HUES48 (cell line): ENCODE results near the gene LNP1.

Experiments
- H3K27ac ChIP-seq: one replicate; pipeline ENCODE4 v1.7.0; 2013; ENCODE audit warnings: low read depth, low read length, inconsistent platforms
- H3K27me3 ChIP-seq: 2 replicates; pipeline ENCODE4 v1.6.1; 2013; ENCODE audit warnings: mild to moderate bottlenecking, low read length; ENCODE audit not compliant: control insufficient read depth, insufficient read depth
- H3K36me3 ChIP-seq: 2 replicates; pipeline ENCODE4 v1.6.1; 2013; ENCODE audit warnings: low read length; ENCODE audit not compliant: control insufficient read depth, insufficient read depth
- H3K4me1 ChIP-seq: 2 replicates; pipeline ENCODE4 v1.6.1; 2013; ENCODE audit warnings: mild to moderate bottlenecking, low read length; ENCODE audit not compliant: control insufficient read depth, insufficient read depth
- H3K4me3 ChIP-seq: 2 replicates; pipeline ENCODE4 v1.5.1; 2013; ENCODE audit warnings: mild to moderate bottlenecking, low read depth, low read length
- H3K9ac ChIP-seq: 2 replicates; pipeline ENCODE4 v1.6.1; 2013; ENCODE audit warnings: mild to moderate bottlenecking, low read depth, low read length, moderate library complexity
- H3K9me3 ChIP-seq: 2 replicates; pipeline ENCODE4 v1.6.1; 2013; ENCODE audit warnings: low read length; ENCODE audit not compliant: control insufficient read depth, insufficient read depth

LNP1 gene

DNA sequence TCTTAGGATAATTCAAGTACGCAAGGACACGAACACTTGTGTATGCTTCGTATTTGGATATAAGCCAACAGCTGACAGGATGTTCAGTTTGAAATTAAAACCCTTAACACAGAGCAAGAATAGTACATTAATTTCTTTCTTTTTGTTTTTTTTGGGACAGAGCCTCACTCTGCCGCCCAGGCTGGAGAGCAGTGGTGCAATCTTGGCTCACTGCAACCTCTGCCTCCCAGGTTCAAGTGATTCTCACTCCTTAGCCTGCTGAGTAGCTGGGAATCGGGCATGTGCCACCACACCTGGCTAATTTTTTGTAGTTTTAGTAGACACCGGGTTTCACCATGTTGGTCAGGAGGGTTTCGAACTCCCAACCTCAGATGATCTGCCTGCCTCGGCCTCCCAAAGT is 32.9 kb upstream of the LNP1 start:
- no peaks in the 10 kb centered on the region for H3K27me3 ChIP-seq
- H3K27ac ChIP-seq = no peak overlapping the region
- H3K9me3 ChIP-seq = no peaks in the 10 kb centered on the region
- H3K36me3 ChIP-seq = peaks cover 94% of the 10 kb centered on the region
- no peak overlapping the region for H3K9ac ChIP-seq
- no peak overlapping the region for H3K4me3 ChIP-seq
- H3K4me1 ChIP-seq = no peaks in the 10 kb centered on the region

- Histone ChIP-seq H3K27ac (no peak overlapping the region), H3K9me3 (no peaks in the 10 kb centered on the region), H3K9ac (no peak overlapping the region), H3K4me1 (no peaks in the 10 kb centered on the region), H3K4me3 (no peak overlapping the region), H3K27me3 (no peaks in the 10 kb centered on the region), H3K36me3 (peaks cover 92% of the 10 kb centered on the region)
Observed at GRCh38 chr3:100370756-100371155, 30.6 kb upstream of the LNP1 start.

DNA sequence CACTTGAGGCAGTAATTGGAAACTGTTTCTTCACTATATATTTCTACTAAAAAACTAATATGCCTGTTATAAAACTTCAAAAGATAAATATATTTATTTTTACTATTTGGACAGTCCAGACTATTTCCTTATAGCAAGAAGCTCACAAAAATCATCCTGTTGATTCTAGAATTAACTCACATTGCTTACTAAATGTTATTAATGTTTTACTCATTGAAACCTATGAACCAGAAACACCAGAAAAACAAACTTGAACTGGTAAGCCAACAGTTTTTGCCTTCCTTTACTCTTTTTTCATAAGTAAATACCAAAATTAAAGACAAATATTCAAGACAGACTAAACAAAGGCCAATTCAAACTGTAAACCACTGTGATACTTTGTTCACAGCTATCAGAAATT is 26.8 kb upstream of the LNP1 start:
- Histone ChIP-seq H3K27ac (no peak overlapping the region), H3K36me3 (peaks cover 89% of the 10 kb centered on the region), H3K4me3 (no peak overlapping the region), H3K9me3 (no peaks in the 10 kb centered on the region), H3K4me1 (no peaks in the 10 kb centered on the region), H3K9ac (no peak overlapping the region), H3K27me3 (no peaks in the 10 kb centered on the region)

DNA sequence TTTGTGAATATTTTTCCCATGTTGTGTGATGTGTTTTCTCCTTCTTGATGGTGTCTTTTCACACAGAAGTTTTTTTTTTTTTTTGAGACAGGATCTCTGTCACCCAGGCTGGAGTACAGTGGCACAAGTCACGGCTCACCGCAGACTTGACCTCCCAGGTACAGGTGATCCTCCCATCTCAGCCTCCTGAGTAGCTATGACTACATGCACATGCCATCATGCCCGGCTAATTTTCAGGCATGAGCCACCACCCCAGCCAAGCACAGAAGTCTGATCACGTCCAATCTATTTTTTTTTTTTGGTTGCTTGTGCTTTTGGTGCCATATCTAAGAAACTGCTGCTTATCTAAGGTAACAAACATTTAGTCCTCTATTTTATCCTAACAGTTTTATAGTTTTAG is 25.0 kb upstream of the LNP1 start:
- Histone ChIP-seq H3K27ac (no peak overlapping the region), H3K9ac (no peak overlapping the region), H3K4me1 (no peaks in the 10 kb centered on the region), H3K36me3 (peaks cover 91% of the 10 kb centered on the region), H3K27me3 (no peaks in the 10 kb centered on the region), H3K4me3 (no peak overlapping the region), H3K9me3 (no peaks in the 10 kb centered on the region)

DNA sequence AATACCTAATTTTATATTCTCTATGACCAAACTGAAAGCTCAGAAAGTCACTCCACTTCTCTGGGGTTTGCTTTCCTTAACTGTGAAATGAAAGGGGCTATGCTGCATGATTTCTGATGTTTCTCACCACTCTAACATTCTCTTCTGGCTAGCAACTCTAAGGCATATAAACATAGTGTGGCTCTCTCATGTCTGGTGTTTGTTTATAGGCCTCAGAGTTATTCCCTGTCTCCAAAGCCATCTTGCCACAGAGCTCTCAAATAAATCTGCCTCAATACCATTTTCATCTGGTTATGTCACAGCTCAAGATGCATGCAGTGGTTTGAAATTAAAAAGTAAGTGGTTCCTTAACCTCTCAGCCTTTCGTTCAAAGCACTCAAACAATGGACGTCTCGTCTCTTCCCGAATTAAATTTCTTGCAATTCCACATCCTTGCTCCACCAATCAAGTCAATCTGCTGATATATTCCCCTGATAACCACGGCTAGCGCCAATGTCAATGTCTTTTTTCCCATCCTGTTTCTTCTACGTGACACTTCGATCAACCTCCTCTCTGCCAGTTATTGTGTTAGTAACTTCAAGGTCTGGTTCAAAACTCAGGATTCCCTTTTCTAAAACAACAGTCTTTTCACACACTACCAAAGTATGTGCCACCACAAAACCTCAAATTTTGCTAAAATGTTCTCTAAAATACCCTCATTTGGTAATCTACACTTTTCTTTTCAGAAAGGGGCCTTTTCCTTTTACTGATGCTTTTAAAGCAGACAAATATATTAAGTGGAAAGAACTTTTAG is 16.4 kb upstream of the LNP1 start:
- Histone ChIP-seq H3K4me1 (no peaks in the 10 kb centered on the region), H3K9me3 (no peaks in the 10 kb centered on the region), H3K4me3 (no peak overlapping the region), H3K9ac (no peak overlapping the region), H3K27ac (no peak overlapping the region), H3K36me3 (peaks cover 70% of the 10 kb centered on the region), H3K27me3 (no peaks in the 10 kb centered on the region)

- no peak overlapping the region for H3K9ac ChIP-seq
- peaks cover 56% of the 10 kb centered on the region for H3K36me3 ChIP-seq
- no peaks in the 10 kb centered on the region for H3K27me3 ChIP-seq
- no peaks in the 10 kb centered on the region for H3K4me1 ChIP-seq
- H3K27ac ChIP-seq = no peak overlapping the region
- no peak overlapping the region for H3K4me3 ChIP-seq
- no peaks in the 10 kb centered on the region for H3K9me3 ChIP-seq
Observed at GRCh38 chr3:100386437-100387074, 14.8 kb upstream of the LNP1 start.

GRCh38 chr3:100389025-100389424 is 12.3 kb upstream of the LNP1 start:
- Histone ChIP-seq H3K27me3 (no peaks in the 10 kb centered on the region), H3K4me1 (no peaks in the 10 kb centered on the region), H3K9ac (no peak overlapping the region), H3K4me3 (no peak overlapping the region), H3K9me3 (no peaks in the 10 kb centered on the region), H3K27ac (no peak overlapping the region), H3K36me3 (peaks cover 32% of the 10 kb centered on the region)

- 0 out of 2 replicates have a peak, but pooled peaks cover 3% of the 10 kb centered on the region for H3K36me3 ChIP-seq
- H3K9ac ChIP-seq = no peak overlapping the region
- H3K4me1 ChIP-seq = 0 out of 2 replicates have a peak, but pooled peaks cover 8% of the 10 kb centered on the region
- no peak overlapping the region for H3K4me3 ChIP-seq
- no peak overlapping the region for H3K27ac ChIP-seq
- no peaks in the 10 kb centered on the region for H3K27me3 ChIP-seq
- no peaks in the 10 kb centered on the region for H3K9me3 ChIP-seq
Observed at GRCh38 chr3:100395679-100396431, 5.5 kb upstream of the LNP1 start.

DNA sequence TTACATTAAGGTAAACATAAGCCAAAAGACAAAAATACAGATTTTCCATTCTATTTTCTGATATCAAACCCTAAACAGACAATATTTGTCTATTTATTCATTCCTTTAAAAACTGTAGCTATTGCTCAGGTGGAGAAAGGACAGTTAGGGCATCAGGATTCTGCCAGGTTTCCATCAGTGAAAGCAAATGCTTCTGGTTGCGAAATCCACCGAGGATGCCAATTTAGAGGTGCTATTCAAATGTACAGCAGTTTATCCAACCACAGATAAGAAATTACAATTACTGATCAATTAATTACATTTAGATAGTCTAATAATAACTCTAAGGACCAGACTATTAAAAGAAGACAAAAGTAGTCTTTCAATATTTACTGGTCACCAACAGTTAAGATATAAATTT is 4.4 kb upstream of the LNP1 start:
- no peak overlapping the region for H3K9ac ChIP-seq
- no peaks in the 10 kb centered on the region for H3K9me3 ChIP-seq
- no peaks in the 10 kb centered on the region for H3K36me3 ChIP-seq
- no peak overlapping the region for H3K27ac ChIP-seq
- H3K4me3 ChIP-seq = no peak overlapping the region
- 0 out of 2 replicates have a peak, but pooled peaks cover 8% of the 10 kb centered on the region for H3K4me1 ChIP-seq
- H3K27me3 ChIP-seq = no peaks in the 10 kb centered on the region

DNA sequence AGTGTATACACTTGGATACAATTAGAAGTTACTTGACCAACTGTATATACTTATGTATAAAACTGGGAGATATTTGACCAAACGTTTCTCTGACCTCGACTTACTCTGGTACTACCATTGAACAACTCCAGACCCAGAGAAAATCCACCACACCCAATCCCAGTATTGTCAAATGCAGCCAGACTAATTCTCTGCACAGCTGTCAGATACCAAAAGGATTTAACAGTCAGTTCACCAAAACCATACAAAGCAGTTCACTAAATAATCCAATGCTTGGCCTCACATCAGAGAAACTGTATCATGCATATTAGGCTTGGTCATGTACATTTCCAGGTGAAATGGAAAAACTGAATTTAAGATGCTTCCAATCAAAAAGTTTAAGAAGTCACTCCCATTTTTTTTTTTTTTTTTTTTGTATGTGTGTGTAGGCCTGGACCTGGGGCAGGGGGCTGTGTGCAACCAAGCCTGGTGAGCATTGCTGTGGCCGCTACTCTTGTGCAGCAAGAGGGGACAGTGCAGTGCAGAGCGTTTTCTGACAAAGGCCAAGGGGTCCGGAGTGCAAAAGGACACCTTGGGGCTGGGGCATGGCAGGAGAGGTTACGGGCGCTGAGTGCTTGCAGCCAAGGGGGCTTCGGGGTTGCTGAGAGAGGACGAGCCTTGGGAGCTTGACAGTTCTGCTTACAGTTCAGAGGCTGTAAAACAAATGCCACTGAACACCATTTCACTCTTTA is 1.8 kb upstream of the LNP1 start:
- no peak overlapping the region for H3K9ac ChIP-seq
- H3K4me3 ChIP-seq = peak overlapping the region; percentile 88
- H3K4me1 ChIP-seq = peaks cover 16% of the 10 kb centered on the region; the same call in 1 of the 2 replicates
- no peak overlapping the region for H3K27ac ChIP-seq
- no peaks in the 10 kb centered on the region for H3K36me3 ChIP-seq
- H3K27me3 ChIP-seq = no peaks in the 10 kb centered on the region
- no peaks in the 10 kb centered on the region for H3K9me3 ChIP-seq
